Thyroid gland (tissue), 4 donors: ENCODE data around the gene HOOK1.

Experiments used
- POLR2A ChIP-seq, 2 donors: fragments of 450-650 bp; IDR thresholded peaks; one replicate each; pipeline ENCODE4 v1.6.1; 2017; ENCODE audit warnings: antibody characterized with exemption in 2 of 2, mild to moderate bottlenecking in 2 of 2, moderate library complexity in 1 of 2
- TF ChIP-seq, protein P1 (sequence below), 6 experiments: fragments of 200-600 bp in 3 of 6; fragments of 450-650 bp in 3 of 6; sonication (generic) in 3 of 6; IDR thresholded peaks; one replicate each; pipeline ENCODE4 v1.5.1; 2016 to 2019; ENCODE audit warnings: antibody characterized with exemption in 6 of 6, mild to moderate bottlenecking in 2 of 6, inconsistent platforms in 1 of 6, moderate library complexity in 1 of 6

- TF ChIP-seq, protein P1, sequence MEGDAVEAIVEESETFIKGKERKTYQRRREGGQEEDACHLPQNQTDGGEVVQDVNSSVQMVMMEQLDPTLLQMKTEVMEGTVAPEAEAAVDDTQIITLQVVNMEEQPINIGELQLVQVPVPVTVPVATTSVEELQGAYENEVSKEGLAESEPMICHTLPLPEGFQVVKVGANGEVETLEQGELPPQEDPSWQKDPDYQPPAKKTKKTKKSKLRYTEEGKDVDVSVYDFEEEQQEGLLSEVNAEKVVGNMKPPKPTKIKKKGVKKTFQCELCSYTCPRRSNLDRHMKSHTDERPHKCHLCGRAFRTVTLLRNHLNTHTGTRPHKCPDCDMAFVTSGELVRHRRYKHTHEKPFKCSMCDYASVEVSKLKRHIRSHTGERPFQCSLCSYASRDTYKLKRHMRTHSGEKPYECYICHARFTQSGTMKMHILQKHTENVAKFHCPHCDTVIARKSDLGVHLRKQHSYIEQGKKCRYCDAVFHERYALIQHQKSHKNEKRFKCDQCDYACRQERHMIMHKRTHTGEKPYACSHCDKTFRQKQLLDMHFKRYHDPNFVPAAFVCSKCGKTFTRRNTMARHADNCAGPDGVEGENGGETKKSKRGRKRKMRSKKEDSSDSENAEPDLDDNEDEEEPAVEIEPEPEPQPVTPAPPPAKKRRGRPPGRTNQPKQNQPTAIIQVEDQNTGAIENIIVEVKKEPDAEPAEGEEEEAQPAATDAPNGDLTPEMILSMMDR (IDR thresholded peaks at IDR 0.05) = no peak
- TF ChIP-seq POLR2A (IDR thresholded peaks at IDR 0.05) = no peak
Measured at GRCh38 chr1:59833991-59834390, 19.2 kb downstream of the HOOK1 start.
